ENCODE results near the gene SCNN1B.

Gene SCNN1B

GRCh38 chr16:23408242-23408822 is 106.2 kb downstream of the SCNN1B start:
- no peak for DNase-seq

- DNase-seq = no peak
Observed at GRCh38 chr16:23408823-23409298, 106.8 kb downstream of the SCNN1B start.

- DNase-seq = no peak
Observed at GRCh38 chr16:23409522-23409921, 107.4 kb downstream of the SCNN1B start.

GRCh38 chr16:23410176-23410575 is 108.1 kb downstream of the SCNN1B start:
- no peak for DNase-seq

- no peak for DNase-seq
Observed at GRCh38 chr16:23414731-23415130, 112.6 kb downstream of the SCNN1B start.

- no peak for DNase-seq
Observed at GRCh38 chr16:23416816-23417215, 114.7 kb downstream of the SCNN1B start.

- no peak for DNase-seq
Observed at GRCh38 chr16:23420011-23420410, 117.9 kb downstream of the SCNN1B start.

- no peak for DNase-seq
Observed at GRCh38 chr16:23423496-23424049, 121.5 kb downstream of the SCNN1B start.

GRCh38 chr16:23424292-23424958 is 122.3 kb downstream of the SCNN1B start:
- no peak for DNase-seq

GRCh38 chr16:23428351-23428750 is 126.2 kb downstream of the SCNN1B start:
- no peak for DNase-seq
